HEK293T (cell line): Measurements from ENCODE around the gene ASAP2.

ENCODE experiments used
- FOXK2 ChIP-seq: fragments of 450-650 bp; IDR thresholded peaks from 2 replicates; pipeline ENCODE4 v1.6.1; 2016; ENCODE audit warnings: mild to moderate bottlenecking
- HDGF ChIP-seq: fragments of 450-650 bp; IDR thresholded peaks from 2 replicates; pipeline ENCODE4 v1.6.1; 2017; ENCODE audit warnings: antibody characterized with exemption, borderline replicate concordance
- L3MBTL2 ChIP-seq: fragments of 450-650 bp; conservative IDR thresholded peaks from 2 replicates; pipeline ENCODE4 v1.6.1; 2016; ENCODE audit warnings: mild to moderate bottlenecking

DNA sequence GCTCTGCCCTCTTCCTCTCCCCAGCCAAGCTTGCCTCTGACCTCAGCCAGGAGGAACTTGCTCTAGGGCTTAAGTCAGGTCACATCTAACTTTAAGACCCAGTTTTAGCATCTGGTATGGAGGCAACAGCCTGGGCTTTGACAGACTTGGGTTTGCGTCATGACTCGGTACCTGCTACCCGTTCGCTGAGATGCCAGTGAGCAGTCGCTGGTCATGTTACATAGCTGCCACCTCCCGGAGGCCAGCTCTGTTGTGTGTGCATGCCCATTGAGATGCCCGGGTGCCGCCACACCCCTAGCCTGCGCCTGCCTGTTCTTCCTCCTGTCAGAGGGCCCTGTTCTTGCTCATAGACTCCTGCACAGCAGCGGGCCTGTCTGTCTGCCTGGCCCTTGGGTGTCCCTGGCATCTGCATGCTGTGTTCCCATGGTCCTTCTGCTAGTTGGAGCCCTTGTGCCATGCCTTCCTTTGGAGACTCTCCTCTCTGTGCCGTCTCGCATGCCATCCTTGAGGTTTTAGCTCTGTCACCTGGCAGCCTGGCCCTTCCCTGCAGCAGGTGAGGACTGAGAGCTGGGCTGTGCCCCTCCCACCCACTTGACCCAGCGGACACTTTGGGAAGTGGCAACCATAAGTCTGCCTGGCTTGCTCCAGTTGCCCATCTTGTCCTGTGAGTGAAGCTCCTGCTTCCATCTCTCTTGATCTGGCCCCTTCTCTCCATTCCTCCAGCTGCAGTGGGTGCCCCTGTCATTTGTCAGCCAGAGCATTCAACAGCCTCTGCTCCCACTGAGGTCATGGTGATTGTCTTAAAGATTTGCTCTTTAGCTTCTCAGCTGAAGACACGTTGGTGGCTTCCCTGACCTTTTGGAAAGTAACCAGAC, 24.9 kb downstream of the ASAP2 start:
- TF ChIP-seq FOXK2, result no peak
- no peak for TF ChIP-seq L3MBTL2
- no peak for TF ChIP-seq HDGF
